Upper lobe of right lung (tissue), 1 donor: ENCODE results near the gene GP1BB. TPM values are rescaled to one million over a fixed set of nuclear protein-coding genes. Genes with fewer than 3 reads are reported as not detected.
A peak's percentile ranks its signal among the peaks of the same experiment; 100 is the strongest.
"Not testable (repeated sequence)": the region's sequence is repeated elsewhere in the genome, so short reads cannot be mapped to it uniquely, and the experiment has no call there.

Source experiments
- ATAC-seq: fragments of 200-7000 bp; cut with Tn5 transposase; one replicate; pipeline ENCODE4 v1.9.1; 2020; ENCODE audit warnings: mild to moderate bottlenecking, moderate library complexity
- DNase-seq: peaks from one replicate; pipeline ENCODE4 v3.0.0-alpha.2; 2020
- H3K27ac ChIP-seq: fragments of 200-600 bp; one replicate; pipeline ENCODE4 v1.8.0; 2022
- H3K27me3 ChIP-seq: fragments of 200-600 bp; one replicate; pipeline ENCODE4 v1.8.0; 2022; ENCODE audit warnings: mild to moderate bottlenecking
- H3K36me3 ChIP-seq: fragments of 200-600 bp; one replicate; pipeline ENCODE4 v1.8.0; 2022
- H3K4me1 ChIP-seq: fragments of 200-600 bp; one replicate; pipeline ENCODE4 v1.8.0; 2022
- H3K4me3 ChIP-seq: fragments of 200-600 bp; one replicate; pipeline ENCODE4 v1.8.0; 2022; ENCODE audit warnings: mild to moderate bottlenecking
- H3K9me3 ChIP-seq: fragments of 200-600 bp; one replicate; pipeline ENCODE4 v1.8.0; 2022
- CTCF ChIP-seq: fragments of 200-600 bp; IDR thresholded peaks from one replicate; pipeline ENCODE4 v1.8.0; 2022; ENCODE audit warnings: antibody characterized with exemption
- intact Hi-C: fragments of 100-400 bp; cut with DNase I; formaldehyde crosslinking; loops from one replicate; pipeline ENCODE4 v1.11.0; 2022
- total RNA-seq: library from RNA; stranded (reverse); fragmentation: NEBNext Ultra II Directional; extraction: Animal tissue kit (Norgen Biotek cat#: 25700); gene quantifications from one replicate; pipeline ENCODE4 v1.2.1, GENCODE V29; 2021
- donor health status: DM: no; HTN: yes; CAD: no; lungs with severe emphysema.

GP1BB gene
- total RNA-seq, 1 donor from 2014 or later, result 1.3 TPM

DNA sequence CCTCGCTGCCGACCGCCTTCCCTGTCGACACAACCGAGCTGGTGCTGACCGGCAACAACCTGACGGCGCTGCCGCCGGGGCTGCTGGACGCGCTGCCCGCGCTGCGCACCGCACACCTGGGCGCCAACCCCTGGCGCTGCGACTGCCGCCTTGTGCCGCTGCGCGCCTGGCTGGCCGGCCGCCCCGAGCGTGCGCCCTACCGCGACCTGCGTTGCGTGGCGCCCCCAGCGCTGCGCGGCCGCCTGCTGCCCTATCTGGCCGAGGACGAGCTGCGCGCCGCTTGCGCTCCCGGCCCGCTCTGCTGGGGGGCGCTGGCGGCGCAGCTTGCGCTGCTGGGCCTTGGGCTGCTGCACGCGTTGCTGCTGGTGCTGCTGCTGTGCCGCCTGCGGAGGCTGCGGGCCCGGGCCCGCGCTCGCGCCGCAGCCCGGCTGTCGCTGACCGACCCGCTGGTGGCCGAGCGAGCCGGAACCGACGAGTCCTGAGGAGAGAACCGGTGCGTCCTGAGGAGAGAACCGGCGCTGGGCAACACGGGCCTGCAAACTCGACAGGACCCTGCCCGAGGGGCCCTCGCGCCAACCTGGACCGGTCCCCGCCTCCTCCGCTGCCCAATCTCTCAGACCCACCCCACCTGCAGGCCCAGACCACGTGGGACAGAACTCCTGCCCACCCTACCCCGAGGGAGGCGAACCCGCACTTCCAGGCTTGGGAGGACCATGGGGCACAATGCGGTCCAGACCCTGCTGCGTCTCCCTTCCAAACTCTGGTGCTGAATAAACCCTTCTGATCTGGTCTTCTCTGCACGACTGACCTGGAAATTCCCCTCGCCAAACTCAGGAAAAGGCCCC is 866 bp downstream of the GP1BB start:
- peak; percentile 21 for ATAC-seq

DNA sequence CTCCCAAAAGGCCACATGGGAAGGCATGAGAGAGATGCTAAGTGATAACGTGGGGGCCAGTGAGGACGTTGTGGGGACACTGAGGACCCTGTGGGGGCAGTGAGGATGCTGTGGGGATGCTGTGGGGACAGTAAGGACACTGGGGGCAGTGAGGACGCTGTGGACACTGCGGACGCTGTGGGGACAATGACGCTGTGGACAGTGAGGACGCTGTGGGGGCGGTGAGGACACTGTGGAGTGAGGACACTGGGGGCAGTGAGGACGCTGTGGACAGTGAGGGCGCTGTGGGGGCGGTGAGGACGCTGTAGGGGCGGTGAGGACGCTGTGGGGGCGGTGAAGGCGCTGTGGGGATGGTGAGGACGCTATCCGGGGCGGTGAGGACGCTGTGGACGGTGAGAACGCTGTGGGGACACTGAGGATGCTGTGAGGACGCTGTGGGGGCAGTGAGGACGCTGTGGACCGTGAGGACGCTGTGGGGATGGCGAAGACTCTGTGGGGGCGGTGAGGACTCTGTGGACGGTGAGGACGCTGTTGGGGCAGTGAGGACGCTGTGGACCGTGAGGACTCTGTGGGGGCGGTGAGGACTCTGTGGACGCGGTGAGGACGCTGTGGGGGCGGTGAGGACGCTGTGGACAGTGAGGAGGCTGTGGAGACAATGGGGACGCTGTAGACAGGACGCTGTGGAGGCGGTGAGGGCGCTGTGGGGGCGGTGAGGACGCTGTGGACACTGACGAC is 1.8 kb downstream of the GP1BB start:
- no peak for DNase-seq

More for the DNA sequence above, 866 bp downstream of the GP1BB start:
- H3K27me3 ChIP-seq, result peaks cover 10% of the 10 kb centered on the region
- no peaks in the 10 kb centered on the region for H3K9me3 ChIP-seq
- H3K36me3 ChIP-seq, result no peaks in the 10 kb centered on the region
- H3K4me1 ChIP-seq, result peaks cover 12% of the 10 kb centered on the region
- no peak overlapping the region for H3K4me3 ChIP-seq
- no peak for TF ChIP-seq CTCF
- intact Hi-C loops, result no loop called here
- no peak for DNase-seq
- H3K27ac ChIP-seq, result no peak overlapping the region

GRCh38 chr22:19726064-19726788 is 2.9 kb downstream of the GP1BB start:
- ATAC-seq, H3K9me3 ChIP-seq, H3K4me3 ChIP-seq, H3K27ac ChIP-seq, DNase-seq, H3K36me3 ChIP-seq, intact Hi-C loops, H3K27me3 ChIP-seq: not testable (repeated sequence)
- peaks cover 16% of the 10 kb centered on the region for H3K4me1 ChIP-seq

More for the DNA sequence above, 1.8 kb downstream of the GP1BB start:
- no peak overlapping the region for H3K27ac ChIP-seq
- TF ChIP-seq CTCF, result no peak
- H3K27me3 ChIP-seq, result peaks cover 10% of the 10 kb centered on the region
- no peaks in the 10 kb centered on the region for H3K9me3 ChIP-seq
- no peaks in the 10 kb centered on the region for H3K36me3 ChIP-seq
- peaks cover 12% of the 10 kb centered on the region for H3K4me1 ChIP-seq
- ATAC-seq, result no peak
- H3K4me3 ChIP-seq, result no peak overlapping the region
- intact Hi-C loops, result no loop called here

DNA sequence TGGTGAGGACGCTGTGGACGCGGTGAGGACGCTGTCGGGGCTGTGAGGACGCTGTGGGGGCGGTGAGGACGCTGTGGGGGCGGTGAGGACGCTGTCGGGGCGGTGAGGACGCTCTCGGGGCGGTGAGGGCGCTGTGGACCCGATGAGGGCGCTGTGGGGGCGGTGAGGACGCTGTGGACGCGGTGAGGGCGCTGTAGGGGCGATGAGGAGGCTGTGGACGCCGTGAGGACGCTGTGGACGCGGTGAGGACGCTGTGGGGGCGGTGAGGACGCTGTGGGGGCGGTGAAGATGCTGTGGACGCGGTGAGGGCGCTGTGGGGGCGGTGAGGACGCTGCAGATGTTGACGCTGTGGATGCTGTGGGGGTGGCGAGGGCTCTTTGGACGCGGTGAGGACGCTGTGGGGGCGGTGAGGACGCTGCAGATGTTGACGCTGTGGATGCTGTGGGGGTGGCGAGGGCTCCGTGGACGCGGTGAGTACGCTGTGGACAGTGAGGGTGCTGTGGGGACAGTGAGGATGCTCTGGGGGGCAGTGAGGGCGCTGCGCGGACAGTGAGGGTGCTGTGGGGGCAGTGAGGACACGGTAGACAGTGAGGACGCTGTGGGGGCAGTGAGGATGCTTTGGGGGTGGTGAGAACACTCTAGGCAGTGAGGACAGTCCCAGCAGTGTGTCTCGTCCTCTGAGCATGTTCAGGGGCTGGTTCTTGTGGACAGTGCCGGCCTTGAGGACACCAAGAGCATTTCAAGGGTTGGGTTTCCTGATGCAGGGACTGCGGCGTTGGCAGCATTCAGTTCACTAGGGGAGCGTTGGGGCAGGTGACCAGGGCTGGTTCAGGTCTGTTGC is 4.2 kb downstream of the GP1BB start:
- ATAC-seq, result no peak
- H3K27me3 ChIP-seq, result peaks cover 7% of the 10 kb centered on the region
- DNase-seq, result no peak
- no peak overlapping the region for H3K4me3 ChIP-seq
- no peaks in the 10 kb centered on the region for H3K36me3 ChIP-seq
- TF ChIP-seq CTCF, result no peak
- intact Hi-C loops, result no loop called here
- H3K9me3 ChIP-seq, result no peaks in the 10 kb centered on the region
- peaks cover 16% of the 10 kb centered on the region for H3K4me1 ChIP-seq
- H3K27ac ChIP-seq, result no peak overlapping the region

GRCh38 chr22:19728271-19728670 is 4.9 kb downstream of the GP1BB start:
- Histone ChIP-seq H3K27me3 (no peaks in the 10 kb centered on the region), H3K27ac (no peak overlapping the region), H3K4me1 (peaks cover 9% of the 10 kb centered on the region), H3K9me3 (no peaks in the 10 kb centered on the region), H3K4me3 (no peak overlapping the region), H3K36me3 (no peaks in the 10 kb centered on the region)
- no peak for DNase-seq
- intact Hi-C loops, result no loop called here
- ATAC-seq, result no peak
- no peak for TF ChIP-seq CTCF
